Measurements from ENCODE around the gene ANKRD31. TPM values are rescaled to one million over a fixed set of nuclear protein-coding genes. Genes with fewer than 3 reads are reported as not detected.

ANKRD31 gene
- total RNA-seq, 1 experiment from 2014 or later, result 0.66 TPM

- TF ChIP-seq CTCF (IDR thresholded peaks at IDR 0.05; ENCODE audit: insufficient read depth in 1 of 2, low read depth in 1 of 2, low read length in 1 of 2, severe bottlenecking in 1 of 2, unreplicated experiment in 1 of 2), result no peak
- no TSS peak for BruUV-seq (replicated peaks)
- Histone ChIP-seq H3K27me3 (replicated peaks; ENCODE audit: control insufficient read depth, insufficient read depth, low read length) (no peaks in the 10 kb centered on the region), H3K4me3 (ENCODE audit: low read depth, low read length) (no peak overlapping the region), H3K36me3 (ENCODE audit: control insufficient read depth, insufficient read depth, low read length) (peaks cover 1% of the 10 kb centered on the region; the same call in 1 of the 2 replicates), H3K4me1 (peaks cover 6% of the 10 kb centered on the region), H3K9me3 (no peaks in the 10 kb centered on the region)
- Mint-ChIP-seq H3K27ac (ENCODE audit: unreplicated experiment) (no peak overlapping the region), H3K4me1 (ENCODE audit: low read depth, unreplicated experiment) (no peaks in the 10 kb centered on the region), H3K9me3 (ENCODE audit: unreplicated experiment) (no peaks in the 10 kb centered on the region), H3K4me3 (ENCODE audit: unreplicated experiment) (no peak overlapping the region), H3K36me3 (ENCODE audit: insufficient read depth, unreplicated experiment) (no peaks in the 10 kb centered on the region), H3K27me3 (ENCODE audit: insufficient read depth, unreplicated experiment) (no peaks in the 10 kb centered on the region)
- ChIA-PET CTCF (no interaction called here), POLR2A (no interaction called here)
- intact Hi-C loops (cut with micrococcal nuclease; ENCODE audit: unreplicated experiment), result no loop called here
- DNase-seq, result no peak
These were observed 37.6 kb downstream of the ANKRD31 start for GRCh38 chr5:75199071-75199470.

- Histone ChIP-seq H3K36me3 (ENCODE audit: control insufficient read depth, insufficient read depth, low read length) (peaks cover 1% of the 10 kb centered on the region; the same call in 1 of the 2 replicates), H3K27me3 (replicated peaks; ENCODE audit: control insufficient read depth, insufficient read depth, low read length) (no peaks in the 10 kb centered on the region), H3K9me3 (no peaks in the 10 kb centered on the region), H3K4me3 (ENCODE audit: low read depth, low read length) (no peak overlapping the region), H3K4me1 (peaks cover 6% of the 10 kb centered on the region)
- TF ChIP-seq CTCF (IDR thresholded peaks at IDR 0.05; ENCODE audit: insufficient read depth in 1 of 2, low read depth in 1 of 2, low read length in 1 of 2, severe bottlenecking in 1 of 2, unreplicated experiment in 1 of 2), result no peak
- DNase-seq, result no peak
- Mint-ChIP-seq H3K9me3 (ENCODE audit: unreplicated experiment) (no peaks in the 10 kb centered on the region), H3K27me3 (ENCODE audit: insufficient read depth, unreplicated experiment) (no peaks in the 10 kb centered on the region), H3K27ac (ENCODE audit: unreplicated experiment) (no peak overlapping the region), H3K4me1 (ENCODE audit: low read depth, unreplicated experiment) (no peaks in the 10 kb centered on the region), H3K4me3 (ENCODE audit: unreplicated experiment) (no peak overlapping the region), H3K36me3 (ENCODE audit: insufficient read depth, unreplicated experiment) (no peaks in the 10 kb centered on the region)
- BruUV-seq (replicated peaks), result no TSS peak
- CTCF ChIA-PET, result no interaction called here
- intact Hi-C loops (cut with micrococcal nuclease; ENCODE audit: unreplicated experiment), result no loop called here
- POLR2A ChIA-PET, result no interaction called here
These were observed 38.9 kb downstream of the ANKRD31 start for GRCh38 chr5:75197745-75198144.

GRCh38 chr5:75192804-75193203 lies 43.9 kb downstream of the ANKRD31 start:
- Mint-ChIP-seq H3K36me3 (ENCODE audit: insufficient read depth, unreplicated experiment) (no peaks in the 10 kb centered on the region), H3K27ac (ENCODE audit: unreplicated experiment) (no peak overlapping the region), H3K4me3 (ENCODE audit: unreplicated experiment) (no peak overlapping the region), H3K27me3 (ENCODE audit: insufficient read depth, unreplicated experiment) (no peaks in the 10 kb centered on the region), H3K9me3 (ENCODE audit: unreplicated experiment) (no peaks in the 10 kb centered on the region), H3K4me1 (ENCODE audit: low read depth, unreplicated experiment) (peaks cover 6% of the 10 kb centered on the region)
- Histone ChIP-seq H3K36me3 (ENCODE audit: control insufficient read depth, insufficient read depth, low read length) (peaks cover under 1% of the 10 kb centered on the region; the same call in 1 of the 2 replicates), H3K27me3 (replicated peaks; ENCODE audit: control insufficient read depth, insufficient read depth, low read length) (no peaks in the 10 kb centered on the region), H3K4me1 (peaks cover 7% of the 10 kb centered on the region), H3K4me3 (ENCODE audit: low read depth, low read length) (no peak overlapping the region), H3K9me3 (no peaks in the 10 kb centered on the region)
- no TSS peak for BruUV-seq (replicated peaks)
- intact Hi-C loops (cut with micrococcal nuclease; ENCODE audit: unreplicated experiment), result no loop called here
- TF ChIP-seq CTCF (IDR thresholded peaks at IDR 0.05; ENCODE audit: insufficient read depth in 1 of 2, low read depth in 1 of 2, low read length in 1 of 2, severe bottlenecking in 1 of 2, unreplicated experiment in 1 of 2), result no peak
- DNase-seq, result no peak
- ChIA-PET CTCF (no interaction called here), POLR2A (no interaction called here)

Data from Caco-2 (cell line).